ENCODE measurements around the gene IPMK. TPM values are rescaled to one million over a fixed set of nuclear protein-coding genes. Genes with fewer than 3 reads are reported as not detected.

Gene IPMK
- total RNA-seq, 1 experiment from 2014 or later: 10.9 TPM

DNA sequence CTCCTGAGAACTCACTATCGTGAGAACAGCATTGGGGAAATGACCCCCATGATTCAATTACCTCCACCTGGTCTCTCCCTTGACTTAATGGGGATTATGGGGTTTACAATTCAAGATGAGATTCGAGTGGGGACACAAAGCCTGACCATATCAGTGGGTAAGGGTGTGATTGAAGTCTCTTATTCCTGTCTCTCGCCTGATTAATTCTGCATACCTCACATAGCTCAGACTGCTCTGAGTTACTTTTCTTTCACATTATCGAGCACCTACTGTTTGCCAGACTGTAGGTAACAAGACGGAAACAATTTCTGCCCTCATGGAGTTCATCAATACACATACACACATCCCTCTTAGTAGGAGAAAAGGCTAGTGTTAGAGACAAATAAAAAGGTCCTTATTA is 26.3 kb upstream of the IPMK start:
- Mint-ChIP-seq H3K9me3 (no peaks in the 10 kb centered on the region), H3K4me3 (no peak overlapping the region), H3K27me3 (ENCODE audit: low read depth) (no peaks in the 10 kb centered on the region), H3K36me3 (peaks cover 4% of the 10 kb centered on the region; the same call in 1 of the 2 replicates), H3K4me1 (peaks cover 12% of the 10 kb centered on the region), H3K27ac (no peak overlapping the region)
- TF ChIP-seq ZNF396 (CRISPR knock-in tag; IDR thresholded peaks at IDR 0.05; ENCODE audit: borderline replicate concordance): no peak
- TF ChIP-seq, protein P1, sequence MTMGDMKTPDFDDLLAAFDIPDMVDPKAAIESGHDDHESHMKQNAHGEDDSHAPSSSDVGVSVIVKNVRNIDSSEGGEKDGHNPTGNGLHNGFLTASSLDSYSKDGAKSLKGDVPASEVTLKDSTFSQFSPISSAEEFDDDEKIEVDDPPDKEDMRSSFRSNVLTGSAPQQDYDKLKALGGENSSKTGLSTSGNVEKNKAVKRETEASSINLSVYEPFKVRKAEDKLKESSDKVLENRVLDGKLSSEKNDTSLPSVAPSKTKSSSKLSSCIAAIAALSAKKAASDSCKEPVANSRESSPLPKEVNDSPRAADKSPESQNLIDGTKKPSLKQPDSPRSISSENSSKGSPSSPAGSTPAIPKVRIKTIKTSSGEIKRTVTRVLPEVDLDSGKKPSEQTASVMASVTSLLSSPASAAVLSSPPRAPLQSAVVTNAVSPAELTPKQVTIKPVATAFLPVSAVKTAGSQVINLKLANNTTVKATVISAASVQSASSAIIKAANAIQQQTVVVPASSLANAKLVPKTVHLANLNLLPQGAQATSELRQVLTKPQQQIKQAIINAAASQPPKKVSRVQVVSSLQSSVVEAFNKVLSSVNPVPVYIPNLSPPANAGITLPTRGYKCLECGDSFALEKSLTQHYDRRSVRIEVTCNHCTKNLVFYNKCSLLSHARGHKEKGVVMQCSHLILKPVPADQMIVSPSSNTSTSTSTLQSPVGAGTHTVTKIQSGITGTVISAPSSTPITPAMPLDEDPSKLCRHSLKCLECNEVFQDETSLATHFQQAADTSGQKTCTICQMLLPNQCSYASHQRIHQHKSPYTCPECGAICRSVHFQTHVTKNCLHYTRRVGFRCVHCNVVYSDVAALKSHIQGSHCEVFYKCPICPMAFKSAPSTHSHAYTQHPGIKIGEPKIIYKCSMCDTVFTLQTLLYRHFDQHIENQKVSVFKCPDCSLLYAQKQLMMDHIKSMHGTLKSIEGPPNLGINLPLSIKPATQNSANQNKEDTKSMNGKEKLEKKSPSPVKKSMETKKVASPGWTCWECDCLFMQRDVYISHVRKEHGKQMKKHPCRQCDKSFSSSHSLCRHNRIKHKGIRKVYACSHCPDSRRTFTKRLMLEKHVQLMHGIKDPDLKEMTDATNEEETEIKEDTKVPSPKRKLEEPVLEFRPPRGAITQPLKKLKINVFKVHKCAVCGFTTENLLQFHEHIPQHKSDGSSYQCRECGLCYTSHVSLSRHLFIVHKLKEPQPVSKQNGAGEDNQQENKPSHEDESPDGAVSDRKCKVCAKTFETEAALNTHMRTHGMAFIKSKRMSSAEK (CRISPR knock-in tag; IDR thresholded peaks at IDR 0.05; ENCODE audit: borderline replicate concordance): no peak
- no peak for TF ChIP-seq JAZF1 (CRISPR knock-in tag; IDR thresholded peaks at IDR 0.05)
- no peak for TF ChIP-seq GRHL2 (CRISPR knock-in tag; IDR thresholded peaks at IDR 0.05; ENCODE audit: insufficient replicate concordance, severe bottlenecking)
- TF ChIP-seq NFYB (CRISPR knock-in tag; conservative IDR thresholded peaks at IDR 0.05; ENCODE audit: low read depth): no peak
- TF ChIP-seq ZNF121 (CRISPR knock-in tag; IDR thresholded peaks at IDR 0.05): no peak
- TF ChIP-seq ZNF317 (CRISPR knock-in tag; IDR thresholded peaks at IDR 0.05; ENCODE audit: borderline replicate concordance, low read depth): no peak
- TF ChIP-seq, protein P2, sequence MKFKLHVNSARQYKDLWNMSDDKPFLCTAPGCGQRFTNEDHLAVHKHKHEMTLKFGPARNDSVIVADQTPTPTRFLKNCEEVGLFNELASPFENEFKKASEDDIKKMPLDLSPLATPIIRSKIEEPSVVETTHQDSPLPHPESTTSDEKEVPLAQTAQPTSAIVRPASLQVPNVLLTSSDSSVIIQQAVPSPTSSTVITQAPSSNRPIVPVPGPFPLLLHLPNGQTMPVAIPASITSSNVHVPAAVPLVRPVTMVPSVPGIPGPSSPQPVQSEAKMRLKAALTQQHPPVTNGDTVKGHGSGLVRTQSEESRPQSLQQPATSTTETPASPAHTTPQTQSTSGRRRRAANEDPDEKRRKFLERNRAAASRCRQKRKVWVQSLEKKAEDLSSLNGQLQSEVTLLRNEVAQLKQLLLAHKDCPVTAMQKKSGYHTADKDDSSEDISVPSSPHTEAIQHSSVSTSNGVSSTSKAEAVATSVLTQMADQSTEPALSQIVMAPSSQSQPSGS (CRISPR knock-in tag; IDR thresholded peaks at IDR 0.05; ENCODE audit: borderline replicate concordance, low read depth): no peak
- TF ChIP-seq EMX1 (CRISPR knock-in tag; IDR thresholded peaks at IDR 0.05): no peak
- no peak for TF ChIP-seq NR3C1 (CRISPR knock-in tag; conservative IDR thresholded peaks at IDR 0.05; ENCODE audit: low read depth)
- TF ChIP-seq ETV6 (CRISPR knock-in tag; IDR thresholded peaks at IDR 0.05): no peak
- no peak for TF ChIP-seq MXD4 (CRISPR knock-in tag; IDR thresholded peaks at IDR 0.05; ENCODE audit: borderline replicate concordance)
- TF ChIP-seq, protein P3, sequence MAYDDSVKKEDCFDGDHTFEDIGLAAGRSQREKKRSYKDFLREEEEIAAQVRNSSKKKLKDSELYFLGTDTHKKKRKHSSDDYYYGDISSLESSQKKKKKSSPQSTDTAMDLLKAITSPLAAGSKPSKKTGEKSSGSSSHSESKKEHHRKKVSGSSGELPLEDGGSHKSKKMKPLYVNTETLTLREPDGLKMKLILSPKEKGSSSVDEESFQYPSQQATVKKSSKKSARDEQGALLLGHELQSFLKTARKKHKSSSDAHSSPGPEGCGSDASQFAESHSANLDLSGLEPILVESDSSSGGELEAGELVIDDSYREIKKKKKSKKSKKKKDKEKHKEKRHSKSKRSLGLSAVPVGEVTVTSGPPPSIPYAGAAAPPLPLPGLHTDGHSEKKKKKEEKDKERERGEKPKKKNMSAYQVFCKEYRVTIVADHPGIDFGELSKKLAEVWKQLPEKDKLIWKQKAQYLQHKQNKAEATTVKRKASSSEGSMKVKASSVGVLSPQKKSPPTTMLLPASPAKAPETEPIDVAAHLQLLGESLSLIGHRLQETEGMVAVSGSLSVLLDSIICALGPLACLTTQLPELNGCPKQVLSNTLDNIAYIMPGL (CRISPR knock-in tag; IDR thresholded peaks at IDR 0.05): no peak
- TF ChIP-seq, protein P4, sequence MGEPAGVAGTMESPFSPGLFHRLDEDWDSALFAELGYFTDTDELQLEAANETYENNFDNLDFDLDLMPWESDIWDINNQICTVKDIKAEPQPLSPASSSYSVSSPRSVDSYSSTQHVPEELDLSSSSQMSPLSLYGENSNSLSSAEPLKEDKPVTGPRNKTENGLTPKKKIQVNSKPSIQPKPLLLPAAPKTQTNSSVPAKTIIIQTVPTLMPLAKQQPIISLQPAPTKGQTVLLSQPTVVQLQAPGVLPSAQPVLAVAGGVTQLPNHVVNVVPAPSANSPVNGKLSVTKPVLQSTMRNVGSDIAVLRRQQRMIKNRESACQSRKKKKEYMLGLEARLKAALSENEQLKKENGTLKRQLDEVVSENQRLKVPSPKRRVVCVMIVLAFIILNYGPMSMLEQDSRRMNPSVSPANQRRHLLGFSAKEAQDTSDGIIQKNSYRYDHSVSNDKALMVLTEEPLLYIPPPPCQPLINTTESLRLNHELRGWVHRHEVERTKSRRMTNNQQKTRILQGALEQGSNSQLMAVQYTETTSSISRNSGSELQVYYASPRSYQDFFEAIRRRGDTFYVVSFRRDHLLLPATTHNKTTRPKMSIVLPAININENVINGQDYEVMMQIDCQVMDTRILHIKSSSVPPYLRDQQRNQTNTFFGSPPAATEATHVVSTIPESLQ (CRISPR knock-in tag; IDR thresholded peaks at IDR 0.05): no peak
- TF ChIP-seq, protein P5, sequence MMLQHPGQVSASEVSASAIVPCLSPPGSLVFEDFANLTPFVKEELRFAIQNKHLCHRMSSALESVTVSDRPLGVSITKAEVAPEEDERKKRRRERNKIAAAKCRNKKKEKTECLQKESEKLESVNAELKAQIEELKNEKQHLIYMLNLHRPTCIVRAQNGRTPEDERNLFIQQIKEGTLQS (CRISPR knock-in tag; conservative IDR thresholded peaks at IDR 0.05): no peak
- TF ChIP-seq JUN (CRISPR knock-in tag; IDR thresholded peaks at IDR 0.05): no peak
- TF ChIP-seq ZBTB21 (CRISPR knock-in tag; IDR thresholded peaks at IDR 0.05; ENCODE audit: borderline replicate concordance): no peak
- no peak for TF ChIP-seq GTF2I (CRISPR knock-in tag; conservative IDR thresholded peaks at IDR 0.05)
- TF ChIP-seq, protein P6, sequence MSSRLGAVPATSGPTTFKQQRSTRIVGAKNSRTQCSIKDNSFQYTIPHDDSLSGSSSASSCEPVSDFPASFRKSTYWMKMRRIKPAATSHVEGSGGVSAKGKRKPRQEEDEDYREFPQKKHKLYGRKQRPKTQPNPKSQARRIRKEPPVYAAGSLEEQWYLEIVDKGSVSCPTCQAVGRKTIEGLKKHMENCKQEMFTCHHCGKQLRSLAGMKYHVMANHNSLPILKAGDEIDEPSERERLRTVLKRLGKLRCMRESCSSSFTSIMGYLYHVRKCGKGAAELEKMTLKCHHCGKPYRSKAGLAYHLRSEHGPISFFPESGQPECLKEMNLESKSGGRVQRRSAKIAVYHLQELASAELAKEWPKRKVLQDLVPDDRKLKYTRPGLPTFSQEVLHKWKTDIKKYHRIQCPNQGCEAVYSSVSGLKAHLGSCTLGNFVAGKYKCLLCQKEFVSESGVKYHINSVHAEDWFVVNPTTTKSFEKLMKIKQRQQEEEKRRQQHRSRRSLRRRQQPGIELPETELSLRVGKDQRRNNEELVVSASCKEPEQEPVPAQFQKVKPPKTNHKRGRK (CRISPR knock-in tag; IDR thresholded peaks at IDR 0.05; ENCODE audit: borderline replicate concordance): no peak
- TF ChIP-seq, protein P7, sequence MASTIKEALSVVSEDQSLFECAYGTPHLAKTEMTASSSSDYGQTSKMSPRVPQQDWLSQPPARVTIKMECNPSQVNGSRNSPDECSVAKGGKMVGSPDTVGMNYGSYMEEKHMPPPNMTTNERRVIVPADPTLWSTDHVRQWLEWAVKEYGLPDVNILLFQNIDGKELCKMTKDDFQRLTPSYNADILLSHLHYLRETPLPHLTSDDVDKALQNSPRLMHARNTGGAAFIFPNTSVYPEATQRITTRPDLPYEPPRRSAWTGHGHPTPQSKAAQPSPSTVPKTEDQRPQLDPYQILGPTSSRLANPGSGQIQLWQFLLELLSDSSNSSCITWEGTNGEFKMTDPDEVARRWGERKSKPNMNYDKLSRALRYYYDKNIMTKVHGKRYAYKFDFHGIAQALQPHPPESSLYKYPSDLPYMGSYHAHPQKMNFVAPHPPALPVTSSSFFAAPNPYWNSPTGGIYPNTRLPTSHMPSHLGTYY (CRISPR knock-in tag; IDR thresholded peaks at IDR 0.05): no peak
- no peak for DNase-seq (ENCODE audit: low spot score)
- ATAC-seq: peak; percentile 51; the same call in 1 of the 2 replicates
- POLR2A ChIA-PET: no interaction called here
- CTCF ChIA-PET: no interaction called here

All from WTC11 (cell line).